ENCODE data around the gene SGPP2. TPM values are rescaled to one million over a fixed set of nuclear protein-coding genes. Genes with fewer than 3 reads are reported as not detected.

Gene SGPP2
- total RNA-seq, 1 donor from 2014 or later = 12.4 TPM

DNA sequence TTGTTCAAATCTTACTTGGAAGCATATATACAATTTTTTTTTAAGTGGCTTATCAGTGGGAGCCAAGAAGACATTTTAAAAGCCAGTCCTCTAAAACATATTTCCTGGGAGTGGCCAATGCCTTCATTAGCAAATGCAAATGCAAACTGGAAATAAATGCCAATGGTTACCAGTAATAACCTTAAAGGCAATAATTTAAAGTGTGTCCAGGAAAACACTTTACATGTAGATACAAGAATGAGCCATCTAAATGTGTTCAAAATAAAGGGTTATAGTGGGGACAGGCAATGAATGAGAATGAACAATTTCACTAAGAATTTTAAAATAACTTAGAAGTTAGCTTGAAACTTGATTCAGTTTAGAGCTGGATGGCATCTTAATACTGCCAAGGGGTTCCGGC lies 167.3 kb downstream of the SGPP2 start:
- no peak for DNase-seq
- H3K36me3 Mint-ChIP-seq (ENCODE audit: low read depth) = peaks cover 67% of the 10 kb centered on the region
- no peak for ATAC-seq (ENCODE audit: low read depth)
- no peaks in the 10 kb centered on the region for H3K4me1 Mint-ChIP-seq
- H3K27me3 Mint-ChIP-seq = no peaks in the 10 kb centered on the region
- intact Hi-C loops (cut with micrococcal nuclease) = no loop called here
- ChIA-PET POLR2A (no interaction called here), CTCF (interaction anchor here (1.5 kb wide), 1 partner anchor 23 kb away, joined by 3 read pairs; no protein-coding TSS in a partner anchor)
- TF ChIP-seq, protein P1, sequence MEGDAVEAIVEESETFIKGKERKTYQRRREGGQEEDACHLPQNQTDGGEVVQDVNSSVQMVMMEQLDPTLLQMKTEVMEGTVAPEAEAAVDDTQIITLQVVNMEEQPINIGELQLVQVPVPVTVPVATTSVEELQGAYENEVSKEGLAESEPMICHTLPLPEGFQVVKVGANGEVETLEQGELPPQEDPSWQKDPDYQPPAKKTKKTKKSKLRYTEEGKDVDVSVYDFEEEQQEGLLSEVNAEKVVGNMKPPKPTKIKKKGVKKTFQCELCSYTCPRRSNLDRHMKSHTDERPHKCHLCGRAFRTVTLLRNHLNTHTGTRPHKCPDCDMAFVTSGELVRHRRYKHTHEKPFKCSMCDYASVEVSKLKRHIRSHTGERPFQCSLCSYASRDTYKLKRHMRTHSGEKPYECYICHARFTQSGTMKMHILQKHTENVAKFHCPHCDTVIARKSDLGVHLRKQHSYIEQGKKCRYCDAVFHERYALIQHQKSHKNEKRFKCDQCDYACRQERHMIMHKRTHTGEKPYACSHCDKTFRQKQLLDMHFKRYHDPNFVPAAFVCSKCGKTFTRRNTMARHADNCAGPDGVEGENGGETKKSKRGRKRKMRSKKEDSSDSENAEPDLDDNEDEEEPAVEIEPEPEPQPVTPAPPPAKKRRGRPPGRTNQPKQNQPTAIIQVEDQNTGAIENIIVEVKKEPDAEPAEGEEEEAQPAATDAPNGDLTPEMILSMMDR (IDR thresholded peaks at IDR 0.05) = no peak
- H3K27ac Mint-ChIP-seq = no peak overlapping the region
- no peaks in the 10 kb centered on the region for H3K9me3 Mint-ChIP-seq
- H3K4me3 Mint-ChIP-seq = no peak overlapping the region

DNA sequence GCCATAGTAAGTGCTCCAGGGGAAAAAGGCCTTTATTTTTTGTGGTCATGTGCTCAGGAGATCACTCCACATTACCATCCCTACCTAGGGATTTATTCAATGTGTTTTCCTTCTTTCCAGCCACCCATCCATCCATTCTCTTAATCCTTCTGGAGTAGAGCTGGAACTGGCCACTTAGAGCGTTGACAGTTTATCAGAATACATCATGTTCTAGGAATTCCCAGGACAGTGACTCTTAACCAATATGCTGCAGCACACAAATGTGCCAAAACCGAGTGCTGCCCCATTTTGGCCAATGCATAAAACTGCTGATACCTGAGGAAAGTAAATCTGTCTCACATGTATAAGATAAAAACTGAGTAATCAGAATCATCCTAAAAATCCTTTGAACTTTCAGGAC lies 167.8 kb downstream of the SGPP2 start:
- TF ChIP-seq, protein P1 (IDR thresholded peaks at IDR 0.05) = no peak
- ATAC-seq (ENCODE audit: low read depth) (no peak), DNase-seq (no peak)
- Mint-ChIP-seq H3K27ac (no peak overlapping the region), H3K9me3 (no peaks in the 10 kb centered on the region), H3K36me3 (ENCODE audit: low read depth) (peaks cover 68% of the 10 kb centered on the region), H3K27me3 (no peaks in the 10 kb centered on the region), H3K4me3 (no peak overlapping the region), H3K4me1 (no peaks in the 10 kb centered on the region)
- POLR2A ChIA-PET = no interaction called here
- intact Hi-C loops (cut with micrococcal nuclease) = no loop called here
- CTCF ChIA-PET = interaction anchor here (1.5 kb wide), 1 partner anchor 23 kb away, joined by 3 read pairs; no protein-coding TSS in a partner anchor

DNA sequence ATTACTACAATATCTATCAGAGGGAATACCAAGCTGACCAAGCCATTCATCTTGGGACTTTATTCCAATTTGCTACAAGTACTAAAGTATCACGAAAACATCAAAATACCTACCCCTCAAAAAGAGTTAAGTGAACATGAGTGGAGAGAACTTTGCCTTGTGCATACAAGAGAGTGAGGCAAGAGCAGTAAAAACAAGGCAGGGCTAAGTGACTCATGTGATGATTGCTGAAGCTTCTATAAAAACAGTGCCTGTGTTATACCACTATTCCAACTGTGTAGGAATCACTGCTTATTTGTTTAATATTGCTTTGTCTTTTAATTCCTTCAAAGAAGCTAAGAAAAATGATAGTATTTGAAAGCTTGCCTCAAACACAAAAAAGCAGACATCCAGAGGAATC lies 170.3 kb downstream of the SGPP2 start:
- DNase-seq (no peak), ATAC-seq (ENCODE audit: low read depth) (no peak)
- CTCF ChIA-PET = no interaction called here
- Mint-ChIP-seq H3K27ac (no peak overlapping the region), H3K36me3 (ENCODE audit: low read depth) (peaks cover 74% of the 10 kb centered on the region), H3K27me3 (no peaks in the 10 kb centered on the region), H3K9me3 (no peaks in the 10 kb centered on the region), H3K4me3 (no peak overlapping the region), H3K4me1 (no peaks in the 10 kb centered on the region)
- TF ChIP-seq, protein P1 (IDR thresholded peaks at IDR 0.05) = no peak
- intact Hi-C loops (cut with micrococcal nuclease) = no loop called here
- POLR2A ChIA-PET = no interaction called here

DNA sequence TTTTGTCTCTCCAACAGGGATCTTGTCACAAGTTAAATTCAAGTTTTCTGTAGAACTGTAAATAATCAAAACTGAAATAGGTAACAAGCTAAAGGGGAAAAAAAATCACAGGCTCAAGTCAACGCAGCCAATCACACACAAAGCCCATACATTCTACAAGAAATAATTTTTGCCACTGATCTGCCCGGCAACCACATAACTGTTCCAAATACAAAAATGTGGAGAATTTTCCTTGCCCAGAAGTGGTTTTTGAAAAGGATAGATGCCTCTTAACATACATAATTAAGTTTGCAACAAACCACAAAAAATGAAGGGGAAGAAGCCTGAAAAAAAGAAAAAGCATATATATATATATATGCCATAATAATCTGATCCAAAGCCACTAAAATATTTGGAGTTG lies 171.2 kb downstream of the SGPP2 start:
- Mint-ChIP-seq H3K27ac (no peak overlapping the region), H3K4me3 (no peak overlapping the region), H3K4me1 (no peaks in the 10 kb centered on the region), H3K27me3 (no peaks in the 10 kb centered on the region), H3K36me3 (ENCODE audit: low read depth) (peaks cover 77% of the 10 kb centered on the region), H3K9me3 (no peaks in the 10 kb centered on the region)
- ATAC-seq (ENCODE audit: low read depth) = no peak
- CTCF ChIA-PET = no interaction called here
- POLR2A ChIA-PET = no interaction called here
- DNase-seq = no peak
- TF ChIP-seq, protein P1 (IDR thresholded peaks at IDR 0.05) = no peak
- intact Hi-C loops (cut with micrococcal nuclease) = no loop called here

DNA sequence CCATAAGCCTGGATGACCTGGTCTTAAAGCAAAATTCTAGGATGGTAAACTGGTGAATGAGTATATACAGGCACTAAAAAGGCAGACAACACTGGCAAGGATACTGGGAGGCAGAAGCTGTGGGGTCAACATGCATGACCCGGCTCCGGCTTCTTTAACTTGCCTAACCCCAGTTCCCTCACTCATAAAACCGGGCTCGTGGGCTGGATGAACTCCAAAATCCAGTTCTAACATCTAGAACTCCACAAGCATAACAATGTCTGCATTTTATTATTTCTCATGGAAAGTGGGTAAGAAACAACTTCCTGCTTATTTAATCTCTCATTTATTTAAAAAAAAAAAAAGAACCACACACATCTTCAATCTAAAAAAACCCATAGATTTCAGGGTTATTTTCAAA lies 174.3 kb downstream of the SGPP2 start:
- Mint-ChIP-seq H3K9me3 (no peaks in the 10 kb centered on the region), H3K4me3 (no peak overlapping the region)
- CTCF ChIA-PET = interaction anchor here (1.0 kb wide), 1 partner anchor 37 kb away, joined by 3 read pairs; no protein-coding TSS in a partner anchor

More for the DNA sequence above, 174.3 kb downstream of the SGPP2 start:
- TF ChIP-seq, protein P1 (IDR thresholded peaks at IDR 0.05) = no peak
- H3K27me3 Mint-ChIP-seq = no peaks in the 10 kb centered on the region
- ATAC-seq (ENCODE audit: low read depth) (no peak), DNase-seq (no peak)
- no peaks in the 10 kb centered on the region for H3K4me1 Mint-ChIP-seq
- intact Hi-C loops (cut with micrococcal nuclease) = no loop called here
- POLR2A ChIA-PET = no interaction called here
- peaks cover 69% of the 10 kb centered on the region for H3K36me3 Mint-ChIP-seq (ENCODE audit: low read depth)
- no peak overlapping the region for H3K27ac Mint-ChIP-seq
